Mononuclear cell (primary cell): Measurements from ENCODE around the gene HIRA. TPM values are rescaled to one million over a fixed set of nuclear protein-coding genes. Genes with fewer than 3 reads are reported as not detected.

Source experiments
- H3K27me3 ChIP-seq: 2 replicates; pipeline ENCODE4 v1.6.0; 2011; ENCODE audit warnings: low read length, control low read depth; ENCODE audit not compliant: insufficient read depth
- H3K4me1 ChIP-seq: 2 replicates; pipeline ENCODE4 v1.5.1; 2011; ENCODE audit warnings: mild to moderate bottlenecking, low read length, control low read depth; ENCODE audit not compliant: insufficient read depth
- H3K4me3 ChIP-seq: 2 replicates; pipeline ENCODE4 v1.5.1; 2011; ENCODE audit warnings: mild to moderate bottlenecking, low read length, moderate library complexity
- H3K9me3 ChIP-seq: 2 replicates; pipeline ENCODE4 v1.5.1; 2011; ENCODE audit warnings: low read depth, mild to moderate bottlenecking, control low read depth, low read length
- total RNA-seq: library from RNA; depleted of rRNA; stranded (reverse); fragments of >200 nt; gene quantifications from one replicate; pipeline ENCODE4 v1.2.3, GENCODE V29; 2012

HIRA gene, protein sequence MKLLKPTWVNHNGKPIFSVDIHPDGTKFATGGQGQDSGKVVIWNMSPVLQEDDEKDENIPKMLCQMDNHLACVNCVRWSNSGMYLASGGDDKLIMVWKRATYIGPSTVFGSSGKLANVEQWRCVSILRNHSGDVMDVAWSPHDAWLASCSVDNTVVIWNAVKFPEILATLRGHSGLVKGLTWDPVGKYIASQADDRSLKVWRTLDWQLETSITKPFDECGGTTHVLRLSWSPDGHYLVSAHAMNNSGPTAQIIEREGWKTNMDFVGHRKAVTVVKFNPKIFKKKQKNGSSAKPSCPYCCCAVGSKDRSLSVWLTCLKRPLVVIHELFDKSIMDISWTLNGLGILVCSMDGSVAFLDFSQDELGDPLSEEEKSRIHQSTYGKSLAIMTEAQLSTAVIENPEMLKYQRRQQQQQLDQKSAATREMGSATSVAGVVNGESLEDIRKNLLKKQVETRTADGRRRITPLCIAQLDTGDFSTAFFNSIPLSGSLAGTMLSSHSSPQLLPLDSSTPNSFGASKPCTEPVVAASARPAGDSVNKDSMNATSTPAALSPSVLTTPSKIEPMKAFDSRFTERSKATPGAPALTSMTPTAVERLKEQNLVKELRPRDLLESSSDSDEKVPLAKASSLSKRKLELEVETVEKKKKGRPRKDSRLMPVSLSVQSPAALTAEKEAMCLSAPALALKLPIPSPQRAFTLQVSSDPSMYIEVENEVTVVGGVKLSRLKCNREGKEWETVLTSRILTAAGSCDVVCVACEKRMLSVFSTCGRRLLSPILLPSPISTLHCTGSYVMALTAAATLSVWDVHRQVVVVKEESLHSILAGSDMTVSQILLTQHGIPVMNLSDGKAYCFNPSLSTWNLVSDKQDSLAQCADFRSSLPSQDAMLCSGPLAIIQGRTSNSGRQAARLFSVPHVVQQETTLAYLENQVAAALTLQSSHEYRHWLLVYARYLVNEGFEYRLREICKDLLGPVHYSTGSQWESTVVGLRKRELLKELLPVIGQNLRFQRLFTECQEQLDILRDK
- 11.0 TPM for total RNA-seq

- peaks cover 59% of the 10 kb centered on the region for H3K4me1 ChIP-seq
- peak within 1 kb of the TSS; percentile 73 for H3K4me3 ChIP-seq
- H3K27me3 ChIP-seq = no peaks in the 10 kb centered on the region
- no peaks in the 10 kb centered on the region for H3K9me3 ChIP-seq
Observed at GRCh38 chr22:19431649-19432132, at the start of gene HIRA. HIRA (minus strand) TSS chr22:19431733; CDS start chr22:19431476, 257 bp downstream.

GRCh38 chr22:19480789-19481188 lies 49.3 kb upstream of the HIRA start:
- Histone ChIP-seq H3K9me3 (no peaks in the 10 kb centered on the region), H3K4me3 (no peak overlapping the region), H3K4me1 (peaks cover 22% of the 10 kb centered on the region), H3K27me3 (no peaks in the 10 kb centered on the region)

DNA sequence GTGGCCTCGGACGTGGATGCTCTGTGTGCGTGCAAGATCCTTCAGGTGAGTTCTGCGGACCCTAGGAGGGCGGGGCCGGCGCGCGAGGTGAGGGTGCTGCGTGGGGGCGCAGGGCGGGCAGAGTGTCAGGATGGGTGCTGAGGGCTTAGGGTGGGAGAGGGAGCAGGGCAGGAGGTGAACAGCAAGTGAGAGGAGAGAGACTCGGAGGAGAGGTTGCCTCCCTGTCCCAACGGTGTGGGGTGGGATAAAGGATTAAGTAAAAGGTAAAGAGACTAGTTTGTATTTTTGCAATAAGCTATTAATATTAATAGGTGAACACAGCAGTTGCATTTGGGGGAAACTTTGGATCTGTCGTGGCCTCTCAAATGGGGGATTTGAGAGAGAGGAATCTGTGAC lies 48.6 kb upstream of the HIRA start:
- Histone ChIP-seq H3K4me3 (peak overlapping the region; percentile 79), H3K4me1 (peaks cover 22% of the 10 kb centered on the region), H3K9me3 (no peaks in the 10 kb centered on the region), H3K27me3 (no peaks in the 10 kb centered on the region)

DNA sequence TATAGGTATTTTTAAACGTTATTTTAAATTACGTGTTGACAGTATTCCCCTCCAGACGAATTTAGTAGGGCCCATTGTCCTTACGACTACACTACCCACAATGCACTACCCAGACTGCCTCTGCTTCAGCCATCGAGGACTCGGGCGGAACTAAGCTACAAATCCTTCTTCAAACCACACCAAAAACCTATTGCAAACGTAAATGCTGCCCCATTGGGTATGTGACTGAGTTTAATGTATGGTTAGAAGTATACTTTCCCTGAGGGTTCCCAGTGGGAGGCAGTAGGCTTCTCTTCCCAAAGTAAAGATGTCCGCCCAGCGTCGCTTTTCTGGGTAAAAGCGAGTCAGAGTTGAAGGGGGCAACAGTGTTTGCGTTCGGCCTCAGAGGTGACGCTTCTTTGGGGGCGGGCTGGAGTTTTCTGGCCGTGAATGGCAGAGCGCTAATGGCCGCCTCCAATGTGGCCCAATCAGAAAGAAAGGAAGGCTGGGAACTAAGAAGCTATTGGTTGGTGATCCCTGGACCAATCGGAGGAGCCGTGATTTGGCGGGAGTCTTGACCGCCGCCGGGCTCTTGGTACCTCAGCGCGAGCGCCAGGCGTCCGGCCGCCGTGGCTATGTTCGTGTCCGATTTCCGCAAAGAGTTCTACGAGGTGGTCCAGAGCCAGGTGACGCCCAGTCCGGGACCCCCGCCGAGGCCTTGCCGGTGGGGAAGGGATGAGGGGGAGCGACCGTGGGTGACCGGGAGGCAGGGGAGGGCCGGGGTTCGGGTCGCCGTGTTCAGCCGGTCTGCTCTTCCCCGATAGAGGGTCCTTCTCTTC lies 48.0 kb upstream of the HIRA start, which contains the start of gene CDC45:
Gene CDC45 (plus strand): TSS at position 566 of the 818 bp plus-strand sequence. CDS start 49 bp downstream, at position 615.
- peaks cover 22% of the 10 kb centered on the region for H3K4me1 ChIP-seq
- H3K9me3 ChIP-seq = no peaks in the 10 kb centered on the region
- H3K27me3 ChIP-seq = no peaks in the 10 kb centered on the region
- H3K4me3 ChIP-seq = peak within 1 kb of the TSS; percentile 79

DNA sequence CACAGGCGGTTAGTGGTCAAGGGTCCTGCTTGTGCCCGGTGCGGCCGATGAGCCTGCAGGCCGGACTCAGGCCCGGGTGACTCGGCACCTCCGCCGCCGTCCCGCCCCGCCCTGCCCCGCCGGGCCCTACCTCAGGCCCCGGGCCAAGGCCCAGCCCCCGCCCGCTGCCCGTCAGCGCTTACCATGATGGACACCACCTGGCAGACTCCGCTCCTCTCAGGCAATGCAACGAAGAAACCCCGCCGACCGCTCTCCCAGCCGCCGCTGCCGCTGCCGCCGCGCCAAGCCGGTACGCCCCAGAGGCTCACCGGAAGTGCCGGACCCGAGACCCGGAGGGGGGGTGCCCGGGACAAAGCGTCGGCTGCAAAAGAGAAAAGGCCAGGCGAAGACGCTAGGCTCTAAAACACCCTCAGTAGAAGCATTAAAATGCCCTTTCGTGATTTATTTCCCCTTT lies 47.4 kb upstream of the HIRA start, which contains the start of gene UFD1:
Gene UFD1 (minus strand): TSS at position 293 of the 454 bp plus-strand sequence. CDS start 108 bp downstream, at position 185.
- Histone ChIP-seq H3K4me3 (peak within 1 kb of the TSS; percentile 79), H3K27me3 (no peaks in the 10 kb centered on the region), H3K9me3 (no peaks in the 10 kb centered on the region), H3K4me1 (peaks cover 22% of the 10 kb centered on the region)

- Histone ChIP-seq H3K4me3 (peak overlapping the region; percentile 79), H3K27me3 (no peaks in the 10 kb centered on the region), H3K9me3 (no peaks in the 10 kb centered on the region), H3K4me1 (peaks cover 22% of the 10 kb centered on the region)
Observed at GRCh38 chr22:19478045-19478900, 46.7 kb upstream of the HIRA start.

- peak overlapping the region; percentile 79 for H3K4me3 ChIP-seq
- H3K9me3 ChIP-seq = no peaks in the 10 kb centered on the region
- no peaks in the 10 kb centered on the region for H3K27me3 ChIP-seq
- H3K4me1 ChIP-seq = peaks cover 22% of the 10 kb centered on the region
Observed at GRCh38 chr22:19477321-19478044, 46.0 kb upstream of the HIRA start.

- peaks cover 22% of the 10 kb centered on the region for H3K4me1 ChIP-seq
- no peaks in the 10 kb centered on the region for H3K27me3 ChIP-seq
- no peak overlapping the region for H3K4me3 ChIP-seq
- H3K9me3 ChIP-seq = no peaks in the 10 kb centered on the region
Observed at GRCh38 chr22:19476023-19476422, 44.5 kb upstream of the HIRA start.

DNA sequence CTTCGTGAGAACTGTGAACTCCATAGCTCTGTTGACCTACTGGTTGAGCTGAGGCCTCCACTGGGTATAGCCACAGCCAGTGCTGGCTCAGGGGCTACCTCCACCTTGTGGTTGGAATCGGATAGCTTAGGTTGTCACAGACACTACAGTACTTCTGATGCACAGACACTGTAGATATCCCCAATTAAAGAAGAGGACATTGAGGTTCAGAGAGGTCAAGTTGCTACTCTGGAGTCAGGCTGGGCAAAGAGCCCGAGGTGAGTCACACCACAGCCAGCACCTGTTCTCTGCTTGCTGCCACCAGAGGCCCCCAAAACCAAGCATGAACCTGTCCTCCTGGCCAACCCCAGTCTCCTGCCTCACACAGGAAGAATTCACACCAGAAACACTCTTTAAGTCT lies 42.0 kb upstream of the HIRA start:
- H3K4me3 ChIP-seq = no peak overlapping the region
- no peaks in the 10 kb centered on the region for H3K27me3 ChIP-seq
- no peaks in the 10 kb centered on the region for H3K9me3 ChIP-seq
- peaks cover 15% of the 10 kb centered on the region for H3K4me1 ChIP-seq

- Histone ChIP-seq H3K4me1 (peaks cover 2% of the 10 kb centered on the region), H3K9me3 (no peaks in the 10 kb centered on the region), H3K4me3 (no peak overlapping the region), H3K27me3 (no peaks in the 10 kb centered on the region)
Observed at GRCh38 chr22:19472233-19472632, 40.7 kb upstream of the HIRA start.

- no peak overlapping the region for H3K4me3 ChIP-seq
- no peaks in the 10 kb centered on the region for H3K9me3 ChIP-seq
- H3K27me3 ChIP-seq = no peaks in the 10 kb centered on the region
- H3K4me1 ChIP-seq = no peaks in the 10 kb centered on the region
Observed at GRCh38 chr22:19471572-19471971, 40.0 kb upstream of the HIRA start.

- no peaks in the 10 kb centered on the region for H3K27me3 ChIP-seq
- no peaks in the 10 kb centered on the region for H3K4me1 ChIP-seq
- no peaks in the 10 kb centered on the region for H3K9me3 ChIP-seq
- H3K4me3 ChIP-seq = no peak overlapping the region
Observed at GRCh38 chr22:19470010-19470409, 38.5 kb upstream of the HIRA start.

DNA sequence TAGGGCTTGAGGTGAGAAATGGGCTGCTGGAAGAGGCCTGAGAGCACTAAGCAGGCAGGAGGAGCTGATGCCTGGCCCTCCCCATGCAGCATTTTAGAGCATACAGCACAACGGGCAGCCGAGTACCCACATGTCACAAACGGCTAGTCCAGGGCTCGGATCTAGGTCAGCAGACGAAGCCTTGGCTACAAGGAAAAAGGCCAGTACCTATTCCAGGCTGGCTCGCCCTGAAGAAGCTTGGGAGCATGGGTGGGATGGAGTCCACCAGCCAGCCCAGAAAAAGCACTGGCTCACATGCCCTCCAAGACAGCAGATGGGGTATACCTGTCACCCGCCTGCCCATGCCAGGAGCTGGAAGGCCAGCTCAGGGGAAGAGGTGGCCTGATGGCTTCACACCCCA lies 37.9 kb upstream of the HIRA start:
- Histone ChIP-seq H3K4me1 (no peaks in the 10 kb centered on the region), H3K4me3 (no peak overlapping the region), H3K27me3 (no peaks in the 10 kb centered on the region), H3K9me3 (no peaks in the 10 kb centered on the region)
